PFSK-1 (cell line): ENCODE measurements around the gene FBLN5.

ENCODE experiments used
- FOXP2 ChIP-seq: optimal IDR thresholded peaks from 2 replicates; pipeline ENCODE3; 2011; ENCODE audit warnings: borderline replicate concordance, control low read depth, inconsistent platforms; ENCODE audit not compliant: insufficient read depth; ENCODE audit errors: extremely low read length, extremely low read depth
- POLR2AphosphoS5 ChIP-seq: IDR thresholded peaks from 2 replicates; pipeline ENCODE4 v1.6.1; 2012; ENCODE audit warnings: low read depth, mild to moderate bottlenecking, control low read depth, low read length, moderate library complexity
- SIN3A ChIP-seq: IDR thresholded peaks from 2 replicates; pipeline ENCODE4 v1.6.1; 2012; ENCODE audit warnings: mild to moderate bottlenecking, low read length, moderate library complexity, borderline replicate concordance; ENCODE audit not compliant: insufficient read depth
- TAF1 ChIP-seq: IDR thresholded peaks from 2 replicates; pipeline ENCODE4 v1.6.1; 2012; ENCODE audit warnings: low read length, control low read depth, borderline replicate concordance; ENCODE audit not compliant: insufficient read depth
- TF ChIP-seq, protein P1 (sequence below), 2 experiments: IDR thresholded peaks; 2 replicates each; pipeline versions ENCODE4 v1.6.1 to v1.8.0; 2011 to 2012; ENCODE audit warnings: low read depth in 2 of 2, low read length in 2 of 2, control low read depth in 1 of 2, inconsistent platforms in 1 of 2, mild to moderate bottlenecking in 1 of 2, moderate library complexity in 1 of 2; ENCODE audit not compliant: insufficient read depth in 1 of 2

The FBLN5 gene

DNA sequence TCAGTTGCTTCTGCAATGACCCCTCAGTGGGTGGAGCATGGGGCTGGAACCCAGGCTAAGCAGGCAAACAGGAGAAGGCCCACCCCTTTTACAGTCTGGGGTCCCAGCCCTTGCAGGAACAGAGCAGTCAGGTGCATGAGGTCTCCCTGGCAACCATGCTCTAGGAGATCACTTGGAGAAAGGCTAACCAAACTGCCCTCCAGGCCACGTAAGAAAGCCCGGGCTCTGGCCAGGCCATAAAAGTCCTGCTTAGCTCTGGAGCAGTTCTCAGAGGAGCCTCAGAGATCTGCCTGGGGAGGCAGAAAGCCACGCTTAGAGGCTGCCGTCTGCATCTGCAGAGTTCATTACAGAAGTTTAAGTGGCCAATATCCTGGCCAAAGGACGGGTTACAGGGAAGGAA lies 65.1 kb downstream of the FBLN5 start:
- TF ChIP-seq POLR2AphosphoS5 (no peak), TAF1 (no peak), FOXP2 (no peak), SIN3A (no peak)
- TF ChIP-seq, protein P1, sequence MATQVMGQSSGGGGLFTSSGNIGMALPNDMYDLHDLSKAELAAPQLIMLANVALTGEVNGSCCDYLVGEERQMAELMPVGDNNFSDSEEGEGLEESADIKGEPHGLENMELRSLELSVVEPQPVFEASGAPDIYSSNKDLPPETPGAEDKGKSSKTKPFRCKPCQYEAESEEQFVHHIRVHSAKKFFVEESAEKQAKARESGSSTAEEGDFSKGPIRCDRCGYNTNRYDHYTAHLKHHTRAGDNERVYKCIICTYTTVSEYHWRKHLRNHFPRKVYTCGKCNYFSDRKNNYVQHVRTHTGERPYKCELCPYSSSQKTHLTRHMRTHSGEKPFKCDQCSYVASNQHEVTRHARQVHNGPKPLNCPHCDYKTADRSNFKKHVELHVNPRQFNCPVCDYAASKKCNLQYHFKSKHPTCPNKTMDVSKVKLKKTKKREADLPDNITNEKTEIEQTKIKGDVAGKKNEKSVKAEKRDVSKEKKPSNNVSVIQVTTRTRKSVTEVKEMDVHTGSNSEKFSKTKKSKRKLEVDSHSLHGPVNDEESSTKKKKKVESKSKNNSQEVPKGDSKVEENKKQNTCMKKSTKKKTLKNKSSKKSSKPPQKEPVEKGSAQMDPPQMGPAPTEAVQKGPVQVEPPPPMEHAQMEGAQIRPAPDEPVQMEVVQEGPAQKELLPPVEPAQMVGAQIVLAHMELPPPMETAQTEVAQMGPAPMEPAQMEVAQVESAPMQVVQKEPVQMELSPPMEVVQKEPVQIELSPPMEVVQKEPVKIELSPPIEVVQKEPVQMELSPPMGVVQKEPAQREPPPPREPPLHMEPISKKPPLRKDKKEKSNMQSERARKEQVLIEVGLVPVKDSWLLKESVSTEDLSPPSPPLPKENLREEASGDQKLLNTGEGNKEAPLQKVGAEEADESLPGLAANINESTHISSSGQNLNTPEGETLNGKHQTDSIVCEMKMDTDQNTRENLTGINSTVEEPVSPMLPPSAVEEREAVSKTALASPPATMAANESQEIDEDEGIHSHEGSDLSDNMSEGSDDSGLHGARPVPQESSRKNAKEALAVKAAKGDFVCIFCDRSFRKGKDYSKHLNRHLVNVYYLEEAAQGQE (IDR thresholded peaks at IDR 0.05; ENCODE audit: insufficient read depth in 1 of 2, low read depth in 2 of 2, low read length in 2 of 2): no peak

DNA sequence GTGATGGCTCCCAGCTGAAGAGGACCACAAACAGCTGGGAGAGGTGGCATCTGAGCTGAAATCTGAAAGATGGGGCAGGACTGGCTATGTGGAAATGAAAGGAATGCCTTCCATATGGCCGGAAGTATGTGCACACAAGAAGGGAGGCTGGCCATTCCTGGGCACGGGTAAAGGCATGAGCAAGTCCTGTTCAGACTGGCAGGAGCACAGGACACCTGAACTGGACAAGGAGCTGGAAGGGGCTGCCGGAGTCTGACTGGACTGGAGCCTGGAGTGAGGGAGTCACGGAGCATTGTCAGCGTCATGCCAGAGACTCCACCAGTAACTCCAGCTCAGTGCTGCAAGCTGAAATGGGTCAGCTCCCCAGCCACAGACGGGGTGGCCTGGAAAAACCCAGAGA lies 68.3 kb downstream of the FBLN5 start:
- TF ChIP-seq SIN3A (no peak), POLR2AphosphoS5 (no peak), TAF1 (no peak), FOXP2 (no peak)
- TF ChIP-seq, protein P1 (IDR thresholded peaks at IDR 0.05; ENCODE audit: insufficient read depth in 1 of 2, low read depth in 2 of 2, low read length in 2 of 2): no peak

- no peak for TF ChIP-seq POLR2AphosphoS5
- no peak for TF ChIP-seq SIN3A
- no peak for TF ChIP-seq TAF1
- TF ChIP-seq, protein P1 (IDR thresholded peaks at IDR 0.05; ENCODE audit: insufficient read depth in 1 of 2, low read depth in 2 of 2, low read length in 2 of 2): no peak
- TF ChIP-seq FOXP2: no peak
Observed at GRCh38 chr14:91878274-91878673, 69.2 kb downstream of the FBLN5 start.

GRCh38 chr14:91877376-91877915 lies 70.0 kb downstream of the FBLN5 start:
- no peak for TF ChIP-seq FOXP2
- no peak for TF ChIP-seq POLR2AphosphoS5
- TF ChIP-seq SIN3A: no peak
- TF ChIP-seq TAF1: no peak
- TF ChIP-seq, protein P1 (IDR thresholded peaks at IDR 0.05; ENCODE audit: insufficient read depth in 1 of 2, low read depth in 2 of 2, low read length in 2 of 2): no peak
